ENCODE results near the gene SGMS2.

The SGMS2 gene

GRCh38 chr4:107824350-107825071 lies at the start of gene SGMS2:
Gene SGMS2 (plus strand): TSS chr4:107824932. CDS start chr4:107895554, 70,622 bp downstream.
- peak; percentile 36 for DNase-seq (ENCODE audit: low spot score)

DNA sequence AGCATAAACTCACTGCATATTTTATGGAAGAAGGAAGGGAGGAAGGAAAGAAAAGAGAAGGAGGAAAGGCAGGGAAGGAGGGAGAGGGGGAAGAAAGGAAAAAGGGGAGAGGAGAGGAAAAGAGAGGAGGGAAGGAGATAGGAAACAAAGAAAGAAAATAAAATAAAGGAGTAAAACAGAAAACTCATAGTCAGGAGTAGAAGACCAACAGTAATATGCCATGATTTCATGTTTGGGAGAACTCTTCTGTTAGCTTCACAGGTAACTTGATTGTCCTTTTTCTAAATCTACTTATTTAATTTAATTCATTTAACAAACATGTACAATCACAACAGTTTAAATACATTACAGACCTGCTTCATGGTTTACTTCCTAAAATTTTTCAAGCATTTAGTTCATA lies 46.8 kb upstream of the SGMS2 start:
- DNase-seq (ENCODE audit: low spot score): no peak

DNA sequence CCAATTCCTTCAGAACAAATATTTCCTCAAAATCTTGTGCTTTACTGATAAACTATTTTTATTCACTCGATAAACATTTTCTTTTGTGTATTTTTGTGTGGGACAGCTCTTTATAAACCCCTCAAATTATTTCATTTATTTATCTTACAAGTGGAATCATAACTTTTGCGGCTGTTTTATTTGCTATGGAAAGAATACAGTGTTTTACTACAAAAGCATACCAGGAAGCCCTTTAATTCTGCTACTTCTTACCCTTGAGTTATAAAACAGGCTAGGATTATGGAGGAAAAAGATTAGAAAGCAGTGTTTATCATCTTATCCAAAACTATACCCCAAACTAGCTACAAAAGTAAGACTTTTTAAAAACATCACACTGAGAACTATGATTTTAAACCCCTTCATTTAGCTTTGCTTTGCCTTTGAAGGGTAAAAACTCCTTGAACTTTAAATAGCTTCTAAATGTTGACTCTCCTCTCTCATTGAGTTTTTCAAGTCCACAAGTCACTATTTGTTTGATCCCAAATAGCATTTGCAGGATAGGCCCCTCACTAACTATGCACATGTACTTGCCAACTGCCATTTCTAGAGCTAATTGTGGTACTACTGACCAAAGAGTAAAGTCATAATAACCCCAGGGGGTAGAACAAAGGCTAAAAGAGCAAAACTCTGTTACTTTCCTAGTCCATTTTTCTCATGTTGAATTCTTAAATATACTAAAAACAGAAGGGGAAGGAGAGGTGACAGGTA lies 45.8 kb upstream of the SGMS2 start:
- no peak for DNase-seq (ENCODE audit: low spot score)

- DNase-seq (ENCODE audit: low spot score): no peak
Observed at GRCh38 chr4:107780665-107781064, 44.1 kb upstream of the SGMS2 start.

DNA sequence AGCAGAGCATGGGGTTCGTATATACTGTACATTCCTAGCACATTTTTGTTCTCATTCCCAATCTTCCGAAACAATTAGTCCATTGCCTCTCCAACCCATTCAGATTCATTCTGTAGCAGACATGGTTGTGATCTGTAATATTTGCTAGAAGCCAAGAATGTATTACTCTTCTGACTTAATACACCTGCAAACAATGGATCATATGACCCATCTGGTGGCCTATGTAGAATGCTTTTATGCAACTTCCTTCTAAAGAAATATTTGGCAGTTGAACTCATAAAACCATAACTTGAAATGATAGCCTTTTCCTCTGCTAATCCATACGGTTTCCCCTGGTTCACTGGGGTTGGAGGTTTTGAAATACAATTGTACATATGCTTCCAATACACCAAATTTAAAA lies 32.8 kb upstream of the SGMS2 start:
- no peak for DNase-seq (ENCODE audit: low spot score)

- no peak for DNase-seq (ENCODE audit: low spot score)
Observed at GRCh38 chr4:107792711-107793110, 32.0 kb upstream of the SGMS2 start.

GRCh38 chr4:107793996-107794395 lies 30.7 kb upstream of the SGMS2 start:
- DNase-seq (ENCODE audit: low spot score): no peak

- DNase-seq (ENCODE audit: low spot score): no peak
Observed at GRCh38 chr4:107799669-107800450, 24.9 kb upstream of the SGMS2 start.

GRCh38 chr4:107800706-107801105 lies 24.0 kb upstream of the SGMS2 start:
- DNase-seq (ENCODE audit: low spot score): no peak

GRCh38 chr4:107801766-107802211 lies 22.9 kb upstream of the SGMS2 start:
- DNase-seq (ENCODE audit: low spot score): no peak

DNA sequence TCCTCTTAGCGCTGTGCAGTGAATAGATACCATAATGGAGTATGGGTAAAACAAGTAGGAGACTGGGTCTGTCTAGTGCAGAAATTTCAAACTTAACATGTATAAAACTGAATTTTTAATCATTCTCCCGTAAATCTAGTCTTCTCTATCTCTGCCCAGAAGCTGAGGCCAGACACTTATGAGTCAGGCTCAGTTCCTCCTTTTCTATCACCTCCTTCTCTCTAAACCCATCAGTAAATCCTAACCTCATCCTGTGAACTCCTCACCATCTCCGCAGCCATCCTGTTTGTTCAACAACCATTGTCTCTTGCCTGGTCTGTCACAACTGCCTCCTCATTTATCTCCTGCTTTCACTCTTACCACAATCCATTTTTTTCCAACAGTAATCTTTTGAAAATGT lies 19.8 kb upstream of the SGMS2 start:
- DNase-seq (ENCODE audit: low spot score): no peak

DNA sequence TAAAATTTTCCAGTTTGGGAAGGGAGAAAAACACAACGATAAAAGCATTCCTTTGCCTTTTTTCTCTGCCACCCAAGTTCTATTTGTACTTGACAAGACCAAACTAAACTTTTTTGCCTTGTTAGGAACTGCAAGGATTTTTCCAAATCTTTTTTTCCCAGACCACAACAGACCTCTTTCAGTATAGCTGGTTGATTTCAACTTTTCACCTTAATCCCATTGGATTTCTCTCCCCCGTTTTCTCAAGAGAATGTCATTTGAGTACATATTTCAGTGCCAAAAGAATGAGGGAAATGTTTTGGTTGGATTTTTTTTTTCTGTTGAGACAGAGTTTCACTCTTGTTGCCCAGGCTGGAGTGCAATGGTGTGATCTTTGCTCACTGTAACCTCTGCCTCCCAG lies 18.5 kb upstream of the SGMS2 start:
- DNase-seq (ENCODE audit: low spot score): no peak

DNA sequence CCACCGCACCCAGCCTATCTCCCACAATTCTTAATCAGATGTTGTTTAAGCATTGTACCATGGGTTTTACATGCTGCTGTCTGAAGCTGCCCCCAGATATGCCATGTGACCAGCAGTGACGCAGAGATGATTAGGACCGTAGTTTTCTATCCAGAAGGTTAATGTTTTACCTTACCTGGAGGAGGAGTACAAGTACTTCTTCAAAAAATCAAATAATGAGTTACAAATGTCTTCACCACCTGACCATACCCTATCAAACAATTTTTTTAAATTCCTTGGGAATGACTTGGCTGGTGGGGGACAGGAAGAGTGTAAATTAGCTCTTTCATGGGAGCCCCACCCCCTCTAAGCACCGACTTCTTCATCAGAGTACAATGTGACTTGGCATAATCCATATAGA lies 16.2 kb upstream of the SGMS2 start:
- no peak for DNase-seq (ENCODE audit: low spot score)

- DNase-seq (ENCODE audit: low spot score): no peak
Observed at GRCh38 chr4:107809210-107809609, 15.5 kb upstream of the SGMS2 start.

DNA sequence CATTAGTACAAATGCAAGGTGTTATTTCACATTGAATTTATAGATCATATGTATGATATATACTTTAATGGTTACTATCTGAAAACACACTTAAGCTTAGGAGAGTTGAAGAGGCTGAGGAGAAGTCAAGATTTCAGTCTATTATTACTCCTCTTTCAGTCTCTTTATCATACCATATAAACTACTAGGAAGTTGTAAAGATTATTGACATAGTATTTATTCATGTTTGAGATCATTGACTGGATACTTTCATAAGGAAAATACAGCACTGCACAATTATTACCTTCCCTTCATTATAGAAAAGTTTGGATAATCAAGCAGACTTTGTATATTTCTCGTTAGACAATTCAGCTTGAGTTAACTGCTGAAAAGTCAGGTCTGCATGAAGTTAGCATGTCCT lies 10.0 kb upstream of the SGMS2 start:
- no peak for DNase-seq (ENCODE audit: low spot score)

- no peak for DNase-seq (ENCODE audit: low spot score)
Observed at GRCh38 chr4:107815158-107815557, 9.6 kb upstream of the SGMS2 start.

DNA sequence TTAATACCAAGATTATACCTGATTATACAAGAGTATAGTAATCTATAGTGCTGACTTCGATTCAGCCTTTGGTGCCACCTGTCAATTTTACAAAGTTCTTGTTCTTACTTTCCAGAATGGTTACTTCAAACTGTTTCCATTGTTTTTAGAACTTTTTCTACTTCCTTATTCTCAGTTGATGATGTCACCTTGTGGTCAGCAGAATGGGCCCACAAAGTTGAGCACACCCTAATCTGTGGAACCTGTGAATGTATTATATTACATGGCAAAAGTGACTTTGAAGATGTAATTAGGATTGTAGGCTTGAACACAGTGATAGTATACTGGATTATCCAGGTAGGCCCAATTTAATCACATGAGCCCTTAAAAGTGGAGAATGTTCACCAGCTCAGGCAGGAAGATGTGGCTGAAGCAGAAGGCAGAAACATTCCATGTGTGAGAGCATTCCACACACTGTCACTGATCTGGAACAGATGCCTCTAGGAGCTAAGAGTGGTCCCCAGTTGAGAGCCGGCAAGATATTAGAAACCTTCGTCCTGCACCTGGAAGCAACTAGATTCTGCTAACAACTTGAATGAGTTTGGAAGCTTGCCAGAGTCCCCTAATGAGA lies 6.3 kb upstream of the SGMS2 start:
- no peak for DNase-seq (ENCODE audit: low spot score)

- DNase-seq (ENCODE audit: low spot score): no peak
Observed at GRCh38 chr4:107823870-107824349, 822 bp upstream of the SGMS2 start.

DNA sequence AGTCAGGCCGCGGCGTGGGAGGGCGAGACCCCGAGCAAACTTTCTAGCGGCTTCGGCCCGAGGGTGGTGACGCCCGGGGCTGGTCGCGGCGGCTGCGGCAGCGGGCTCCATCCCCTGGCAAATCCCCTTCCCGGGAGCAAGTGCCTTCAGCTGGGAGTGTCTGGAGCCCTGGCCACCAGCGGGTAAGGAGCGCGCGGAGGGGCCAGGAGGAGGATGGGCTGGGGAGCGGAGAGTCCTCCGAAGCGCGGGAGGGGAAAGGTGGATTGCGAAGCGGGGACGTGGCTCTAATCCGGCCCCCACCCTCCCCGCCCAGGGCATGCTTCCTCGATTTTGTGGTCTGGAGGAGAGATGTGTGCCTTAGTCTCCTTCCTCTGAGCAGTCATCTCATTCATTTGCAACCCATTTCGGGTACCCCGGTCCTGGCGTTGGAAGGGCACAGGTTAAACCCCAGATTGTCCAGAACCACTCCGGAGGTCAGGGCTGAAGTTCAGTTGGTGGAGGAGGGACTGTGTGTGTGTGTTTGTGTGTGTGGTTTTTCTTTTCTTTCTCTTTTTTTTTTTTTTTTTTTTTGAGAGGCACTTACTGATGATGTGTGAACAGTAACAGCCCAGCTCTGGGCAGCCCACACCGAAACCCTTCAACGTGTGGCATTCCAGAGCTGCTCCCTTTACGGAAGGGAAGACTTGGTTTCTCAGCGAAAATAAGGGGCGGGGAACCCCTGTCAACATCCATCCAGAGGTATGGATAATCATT lies 516 bp downstream of the SGMS2 start:
- peak; percentile 29 for DNase-seq (ENCODE audit: low spot score)

- DNase-seq (ENCODE audit: low spot score): no peak
Observed at GRCh38 chr4:107826421-107826980, 1.8 kb downstream of the SGMS2 start.
